A673 (cell line): ENCODE measurements around the gene IGF2R. TPM values are rescaled to one million over a fixed set of nuclear protein-coding genes. Genes with fewer than 3 reads are reported as not detected.

Experiments
- BruUV-seq: library from RNA; stranded (reverse); fragments of 400-500 nt; replicated peaks from 2 replicates; lab custom pipeline; 2021; lab: Mats Ljungman, UMichigan
- CTCF ChIA-PET: fragments of 300-600 bp; sonication (Branson Sonifier 250); formaldehyde crosslinking; loops from one replicate; lab custom pipeline; 2022; ENCODE audit warnings: antibody characterized with exemption; lab: Charles Lee
- POLR2A ChIA-PET: fragments of 300-600 bp; sonication (Branson Sonifier 250); formaldehyde crosslinking; loops from one replicate; lab custom pipeline; 2022; ENCODE audit warnings: antibody characterized with exemption; ENCODE audit not compliant: low non-redundant PET; lab: Charles Lee
- DNase-seq: peaks from one replicate; pipeline ENCODE4 v3.0.0-alpha.2; 2015; ENCODE audit warnings: low spot score
- H3K27ac ChIP-seq: fragments of 200-600 bp; sonication (generic); 2 replicates; pipeline ENCODE4 v1.5.1; 2016; ENCODE audit warnings: mixed run types, low read depth, mild to moderate bottlenecking, mixed read lengths, antibody characterized with exemption, low read length; ENCODE audit not compliant: poor library complexity, severe bottlenecking
- H3K27me3 ChIP-seq: fragments of 200-600 bp; sonication (generic); replicated peaks from 2 replicates; pipeline ENCODE4 v1.6.1; 2017; ENCODE audit warnings: mixed run types, low read depth, mild to moderate bottlenecking, mixed read lengths, antibody characterized with exemption, low read length; ENCODE audit not compliant: insufficient read depth, poor library complexity
- H3K36me3 ChIP-seq: fragments of 200-600 bp; sonication (generic); 2 replicates; pipeline ENCODE4 v1.6.1; 2016; ENCODE audit warnings: mixed run types, mild to moderate bottlenecking, mixed read lengths, antibody characterized with exemption, low read length; ENCODE audit not compliant: insufficient read depth, poor library complexity, severe bottlenecking
- H3K4me1 ChIP-seq: fragments of 200-600 bp; sonication (generic); 2 replicates; pipeline ENCODE4 v1.6.1; 2017; ENCODE audit warnings: mixed run types, mild to moderate bottlenecking, mixed read lengths, antibody characterized with exemption, low read length; ENCODE audit not compliant: insufficient read depth, poor library complexity, severe bottlenecking
- H3K4me3 ChIP-seq: fragments of 200-600 bp; sonication (generic); 2 replicates; pipeline ENCODE4 v1.5.1; 2016; ENCODE audit warnings: low read depth, mixed run types, mild to moderate bottlenecking, mixed read lengths, low read length; ENCODE audit not compliant: poor library complexity, severe bottlenecking
- H3K9me3 ChIP-seq: fragments of 200-600 bp; sonication (generic); 2 replicates; pipeline ENCODE4 v1.6.1; 2016; ENCODE audit warnings: mixed run types, low read depth, mild to moderate bottlenecking, mixed read lengths, antibody characterized with exemption, low read length; ENCODE audit not compliant: poor library complexity, severe bottlenecking
- CTCF ChIP-seq: fragments of 300-800, 200-600 bp; sonication (generic); conservative IDR thresholded peaks from 2 replicates; pipeline ENCODE4 v1.5.1; 2017; ENCODE audit warnings: low read depth, mild to moderate bottlenecking, antibody characterized with exemption, low read length, moderate library complexity, mixed read lengths
- EZH2 ChIP-seq: fragments of 200-600 bp; sonication (generic); IDR thresholded peaks from 2 replicates; pipeline ENCODE4 v1.6.1; 2017; ENCODE audit warnings: borderline replicate concordance, low read depth, mild to moderate bottlenecking, mixed read lengths, antibody characterized with exemption, low read length; ENCODE audit not compliant: poor library complexity, severe bottlenecking
- intact Hi-C: fragments of 100-400 bp; cut with micrococcal nuclease; formaldehyde crosslinking; loops from one replicate; pipeline ENCODE4 v1.10.0; 2022; ENCODE audit not compliant: unreplicated experiment
- total RNA-seq: library from RNA; stranded (reverse); gene quantifications from 2 replicates; pipeline ENCODE4 v1.2.3, GENCODE V29; 2021

The IGF2R gene
- total RNA-seq, 1 experiment from 2014 or later: 67.4 TPM

- BruUV-seq: no TSS peak
- ChIA-PET CTCF (no interaction called here), POLR2A (no interaction called here)
- no peak for TF ChIP-seq EZH2
- TF ChIP-seq CTCF: no peak
- intact Hi-C loops: no loop called here
- no peak for DNase-seq
- no peaks in the 10 kb centered on the region for H3K36me3 ChIP-seq
- H3K27me3 ChIP-seq: no peaks in the 10 kb centered on the region
- no peaks in the 10 kb centered on the region for H3K9me3 ChIP-seq
- H3K4me3 ChIP-seq: no peak overlapping the region
- peaks cover 17% of the 10 kb centered on the region for H3K4me1 ChIP-seq
- H3K27ac ChIP-seq: no peak overlapping the region
Observed at GRCh38 chr6:160002882-160003281, 34.0 kb downstream of the IGF2R start.

- H3K36me3 ChIP-seq: no peaks in the 10 kb centered on the region
- CTCF ChIA-PET: no interaction called here
Observed at GRCh38 chr6:160004018-160004417, 35.1 kb downstream of the IGF2R start.

GRCh38 chr6:160004419-160005175, 35.7 kb downstream of the IGF2R start:
- Histone ChIP-seq H3K4me1 (peaks cover 17% of the 10 kb centered on the region), H3K4me3 (no peak overlapping the region), H3K36me3 (no peaks in the 10 kb centered on the region), H3K27me3 (no peaks in the 10 kb centered on the region), H3K27ac (no peak overlapping the region), H3K9me3 (no peaks in the 10 kb centered on the region)
- no TSS peak for BruUV-seq
- POLR2A ChIA-PET: no interaction called here
- TF ChIP-seq EZH2 (no peak), CTCF (no peak)
- intact Hi-C loops: no loop called here
- CTCF ChIA-PET: no interaction called here
- DNase-seq: no peak

More at GRCh38 chr6:160004018-160004417, 35.1 kb downstream of the IGF2R start:
- Histone ChIP-seq H3K9me3 (no peaks in the 10 kb centered on the region), H3K4me3 (no peak overlapping the region), H3K27me3 (no peaks in the 10 kb centered on the region), H3K4me1 (peaks cover 17% of the 10 kb centered on the region), H3K27ac (no peak overlapping the region)
- POLR2A ChIA-PET: no interaction called here
- intact Hi-C loops: no loop called here
- no peak for DNase-seq
- no TSS peak for BruUV-seq
- TF ChIP-seq EZH2 (no peak), CTCF (no peak)
